Epithelial cell of proximal tubule (primary cell): ENCODE data around the gene FBXW11. TPM values are rescaled to one million over a fixed set of nuclear protein-coding genes. Genes with fewer than 3 reads are reported as not detected.

ENCODE experiments used
- DNase-seq: peaks from one replicate; pipeline ENCODE4 v3.0.0-alpha.2; 2011; ENCODE audit warnings: low read depth
- H3K4me3 ChIP-seq: 2 replicates; pipeline ENCODE4 v1.5.1; 2011; ENCODE audit warnings: low read depth, mild to moderate bottlenecking, low read length
- total RNA-seq: library from RNA; depleted of rRNA; stranded (reverse); fragments of >200 nt; gene quantifications from 2 replicates; pipeline ENCODE4 v1.2.3, GENCODE V29; 2015
- TF ChIP-seq, protein P1 (sequence below): conservative IDR thresholded peaks from 2 replicates; pipeline ENCODE4 v1.5.1; 2012; ENCODE audit warnings: low read depth, mild to moderate bottlenecking, low read length

The FBXW11 gene
- total RNA-seq, 1 donor from 2014 or later = 42.8 TPM

DNA sequence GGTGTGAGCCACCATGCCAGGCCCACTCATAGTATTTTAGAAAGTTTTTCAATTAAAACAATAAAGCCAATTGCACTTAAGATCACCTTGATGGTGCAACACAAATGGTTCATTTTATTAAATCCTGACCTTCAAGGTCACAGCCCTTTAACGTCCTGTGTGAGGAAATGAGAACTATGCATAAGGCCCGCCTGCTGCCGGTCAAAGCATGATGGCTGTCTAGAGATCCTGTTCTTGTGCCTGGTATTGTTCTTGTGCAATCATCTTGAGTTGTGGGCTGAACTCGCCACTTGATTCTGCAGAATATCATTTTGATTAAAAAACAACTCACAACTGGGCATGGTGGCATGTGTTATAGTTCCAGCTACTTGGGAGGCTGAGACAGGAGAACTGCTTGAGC, 43.6 kb upstream of the FBXW11 start:
- DNase-seq = no peak
- H3K4me3 ChIP-seq = no peak overlapping the region
- TF ChIP-seq, protein P1, sequence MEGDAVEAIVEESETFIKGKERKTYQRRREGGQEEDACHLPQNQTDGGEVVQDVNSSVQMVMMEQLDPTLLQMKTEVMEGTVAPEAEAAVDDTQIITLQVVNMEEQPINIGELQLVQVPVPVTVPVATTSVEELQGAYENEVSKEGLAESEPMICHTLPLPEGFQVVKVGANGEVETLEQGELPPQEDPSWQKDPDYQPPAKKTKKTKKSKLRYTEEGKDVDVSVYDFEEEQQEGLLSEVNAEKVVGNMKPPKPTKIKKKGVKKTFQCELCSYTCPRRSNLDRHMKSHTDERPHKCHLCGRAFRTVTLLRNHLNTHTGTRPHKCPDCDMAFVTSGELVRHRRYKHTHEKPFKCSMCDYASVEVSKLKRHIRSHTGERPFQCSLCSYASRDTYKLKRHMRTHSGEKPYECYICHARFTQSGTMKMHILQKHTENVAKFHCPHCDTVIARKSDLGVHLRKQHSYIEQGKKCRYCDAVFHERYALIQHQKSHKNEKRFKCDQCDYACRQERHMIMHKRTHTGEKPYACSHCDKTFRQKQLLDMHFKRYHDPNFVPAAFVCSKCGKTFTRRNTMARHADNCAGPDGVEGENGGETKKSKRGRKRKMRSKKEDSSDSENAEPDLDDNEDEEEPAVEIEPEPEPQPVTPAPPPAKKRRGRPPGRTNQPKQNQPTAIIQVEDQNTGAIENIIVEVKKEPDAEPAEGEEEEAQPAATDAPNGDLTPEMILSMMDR = no peak

DNA sequence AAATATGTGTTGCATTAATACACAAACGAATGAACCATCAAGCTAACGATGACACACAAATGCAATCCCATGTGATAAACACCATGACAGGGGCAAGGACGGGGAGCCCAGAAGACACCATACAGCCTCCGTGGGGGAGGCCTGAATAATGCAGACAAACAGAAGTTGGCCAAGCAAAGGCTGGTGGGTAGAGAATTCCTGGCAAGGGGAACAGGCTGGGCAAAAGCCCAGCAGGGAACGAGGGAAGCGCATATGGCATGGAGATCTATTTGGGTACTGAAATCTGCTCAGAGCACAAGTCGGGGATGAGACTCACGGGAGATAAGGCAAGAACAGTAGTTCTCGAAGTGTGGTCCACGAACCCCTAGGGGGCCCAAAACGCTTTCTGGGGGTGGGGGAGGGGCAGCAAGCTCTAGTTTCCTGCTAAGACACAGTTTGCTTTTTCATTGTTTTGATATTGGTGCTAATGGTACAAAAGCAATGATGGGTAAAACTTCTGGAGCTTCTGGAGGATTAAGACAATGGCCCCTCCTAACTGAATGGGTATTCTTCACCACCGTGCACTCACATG, 42.9 kb upstream of the FBXW11 start:
- TF ChIP-seq, protein P1 = no peak
- no peak overlapping the region for H3K4me3 ChIP-seq
- no peak for DNase-seq

DNA sequence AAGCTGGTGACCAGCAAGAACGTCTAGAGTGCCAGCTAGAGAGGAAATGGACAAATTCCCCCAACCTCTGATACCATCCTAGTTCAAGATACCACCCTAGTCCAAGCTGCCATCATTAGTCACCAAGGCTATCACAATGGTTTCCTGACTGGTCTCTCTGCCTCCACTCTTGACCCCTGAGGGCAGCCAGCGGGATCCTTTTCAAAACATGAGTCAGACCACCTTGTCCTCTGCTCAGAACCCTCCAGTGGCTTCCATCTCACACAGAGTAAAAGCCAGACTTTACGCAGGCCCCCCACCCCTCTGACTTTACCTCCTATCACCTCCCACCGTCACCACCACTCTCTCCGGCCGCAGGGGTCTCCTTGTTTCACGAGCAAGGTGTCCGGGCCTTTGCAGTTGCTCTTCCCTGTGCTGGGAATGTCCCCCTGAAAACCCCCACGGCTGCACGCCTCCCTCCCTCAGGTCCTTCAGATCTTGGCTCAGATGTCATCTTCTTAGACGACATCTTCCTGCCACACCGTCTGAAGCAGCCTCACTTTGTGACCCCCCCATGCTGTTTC, 42.2 kb upstream of the FBXW11 start:
- H3K4me3 ChIP-seq = no peak overlapping the region
- no peak for DNase-seq
- TF ChIP-seq, protein P1 = no peak

DNA sequence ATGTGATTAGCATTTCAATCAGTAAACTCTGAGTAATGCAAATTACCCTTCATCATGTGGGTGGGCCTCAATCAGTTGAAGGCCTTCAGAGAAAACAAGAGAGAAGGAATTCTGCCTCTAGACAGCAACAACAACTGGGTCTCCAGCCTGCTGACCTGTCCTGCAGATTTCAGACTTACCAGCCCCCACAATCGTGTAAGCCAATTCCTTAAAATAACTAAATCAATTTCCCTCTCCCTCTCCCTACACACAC, 41.7 kb upstream of the FBXW11 start:
- no peak overlapping the region for H3K4me3 ChIP-seq
- TF ChIP-seq, protein P1 = no peak
- DNase-seq = no peak

DNA sequence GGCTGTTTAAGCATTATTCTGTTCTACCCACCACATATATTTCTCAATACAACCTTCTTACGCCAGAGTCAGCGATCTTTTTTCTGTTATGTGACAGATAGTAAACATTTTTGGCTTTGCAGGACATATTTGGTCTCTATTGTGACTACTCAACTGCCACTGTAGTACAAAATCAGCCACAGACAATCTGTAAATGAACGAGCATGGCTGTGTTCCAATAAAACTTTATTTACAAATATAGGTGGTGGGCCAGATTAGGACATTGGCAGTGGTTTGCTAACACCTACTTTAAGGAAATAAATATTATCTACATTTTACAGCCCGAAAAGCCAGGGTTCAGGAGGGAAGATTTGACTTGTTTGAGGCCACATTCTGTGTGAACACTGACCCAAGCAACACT, 40.2 kb upstream of the FBXW11 start:
- DNase-seq = no peak
- TF ChIP-seq, protein P1 = no peak
- H3K4me3 ChIP-seq = no peak overlapping the region

DNA sequence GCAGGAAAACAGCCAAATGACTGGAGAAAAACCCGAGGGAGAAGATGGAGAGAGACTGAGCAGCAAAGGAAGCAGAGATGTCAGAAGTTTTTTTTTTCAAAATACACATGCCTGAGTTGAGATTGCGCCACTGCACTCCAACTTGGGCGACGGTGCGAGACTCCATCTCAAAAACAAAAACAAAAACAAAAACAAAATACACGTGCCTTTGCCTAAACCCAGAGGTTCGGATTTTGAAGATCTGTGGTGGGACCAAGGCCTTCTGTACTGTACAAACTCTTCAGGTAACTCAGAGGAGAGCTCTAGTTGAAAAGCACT, 38.8 kb upstream of the FBXW11 start:
- TF ChIP-seq, protein P1 = no peak
- no peak overlapping the region for H3K4me3 ChIP-seq
- DNase-seq = no peak

DNA sequence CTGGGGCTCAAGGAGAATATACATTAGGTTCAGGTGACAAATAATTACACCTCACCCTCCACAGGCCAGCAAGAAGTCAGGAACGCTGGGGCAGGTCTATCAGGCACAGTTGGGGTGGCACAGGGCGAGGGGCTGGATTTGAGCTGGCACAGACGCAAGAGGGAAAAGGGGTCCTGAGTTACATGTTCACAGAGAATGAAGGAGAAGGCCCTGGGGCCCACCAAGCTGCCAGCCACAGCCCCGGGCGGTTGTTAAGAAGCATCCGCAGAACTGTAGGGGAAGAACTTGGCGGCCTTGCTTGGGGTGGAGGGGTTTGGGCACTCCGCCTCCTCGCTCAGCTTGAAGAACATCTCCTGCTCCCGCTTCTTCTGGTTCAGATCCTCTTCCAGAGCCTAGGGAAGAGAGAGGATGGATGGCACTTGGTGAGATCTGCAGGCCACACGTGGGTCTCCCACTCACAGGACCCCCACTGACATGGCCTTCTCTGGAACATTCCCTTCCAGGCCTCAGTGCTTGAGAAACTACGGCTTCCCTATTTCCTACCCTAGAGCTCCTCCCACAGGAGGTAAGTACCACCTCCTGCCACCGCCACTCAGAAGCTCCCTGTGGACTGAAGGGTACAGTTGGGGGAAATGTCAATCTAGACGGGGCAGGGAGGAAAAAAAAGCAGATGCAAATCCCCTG, 38.3 kb upstream of the FBXW11 start:
- no peak for DNase-seq
- H3K4me3 ChIP-seq = no peak overlapping the region
- TF ChIP-seq, protein P1 = no peak
